Cardiac fibroblast (primary cell): ENCODE data around the gene PLCL2.

Source experiments
- DNase-seq, 2 donors: peaks; one replicate each; pipeline versions ENCODE4 v3.0.0 to v3.0.0-alpha.2; 2010; ENCODE audit warnings: low read depth in 2 of 2
- H3K4me3 ChIP-seq, 2 donors: replicated peaks in 1 of 2; 1 replicate in 1 of 2; 2 replicates in 1 of 2; pipeline ENCODE4 v1.5.1; 2011; ENCODE audit warnings: low read depth in 2 of 2, low read length in 2 of 2, mild to moderate bottlenecking in 2 of 2, moderate library complexity in 1 of 2
- TF ChIP-seq, protein P1 (sequence below): IDR thresholded peaks from one replicate; pipeline ENCODE4 v1.5.1; 2011; ENCODE audit warnings: low read depth, mild to moderate bottlenecking, low read length, inconsistent platforms

PLCL2 gene

DNA sequence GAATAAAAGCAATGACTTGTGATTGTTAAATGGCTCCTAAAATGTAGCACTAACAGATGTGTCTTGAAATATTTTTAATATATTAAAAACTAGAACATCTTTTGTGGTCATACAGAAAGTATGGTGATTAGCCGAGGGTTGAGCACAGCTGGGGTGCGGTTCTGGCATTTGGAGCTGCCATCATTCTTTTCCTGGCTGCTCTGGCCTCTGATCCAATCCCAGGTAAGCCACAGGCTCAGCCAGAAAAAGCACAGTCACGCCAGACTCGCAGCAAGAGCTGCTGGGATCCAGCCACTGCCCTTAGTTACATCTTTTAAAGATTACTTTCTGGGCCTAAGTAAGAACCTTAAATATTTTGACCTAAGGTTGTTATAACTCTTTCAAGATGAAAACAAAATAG, 196.8 kb downstream of the PLCL2 start:
- no peak for DNase-seq
- no peak overlapping the region for H3K4me3 ChIP-seq
- TF ChIP-seq, protein P1, sequence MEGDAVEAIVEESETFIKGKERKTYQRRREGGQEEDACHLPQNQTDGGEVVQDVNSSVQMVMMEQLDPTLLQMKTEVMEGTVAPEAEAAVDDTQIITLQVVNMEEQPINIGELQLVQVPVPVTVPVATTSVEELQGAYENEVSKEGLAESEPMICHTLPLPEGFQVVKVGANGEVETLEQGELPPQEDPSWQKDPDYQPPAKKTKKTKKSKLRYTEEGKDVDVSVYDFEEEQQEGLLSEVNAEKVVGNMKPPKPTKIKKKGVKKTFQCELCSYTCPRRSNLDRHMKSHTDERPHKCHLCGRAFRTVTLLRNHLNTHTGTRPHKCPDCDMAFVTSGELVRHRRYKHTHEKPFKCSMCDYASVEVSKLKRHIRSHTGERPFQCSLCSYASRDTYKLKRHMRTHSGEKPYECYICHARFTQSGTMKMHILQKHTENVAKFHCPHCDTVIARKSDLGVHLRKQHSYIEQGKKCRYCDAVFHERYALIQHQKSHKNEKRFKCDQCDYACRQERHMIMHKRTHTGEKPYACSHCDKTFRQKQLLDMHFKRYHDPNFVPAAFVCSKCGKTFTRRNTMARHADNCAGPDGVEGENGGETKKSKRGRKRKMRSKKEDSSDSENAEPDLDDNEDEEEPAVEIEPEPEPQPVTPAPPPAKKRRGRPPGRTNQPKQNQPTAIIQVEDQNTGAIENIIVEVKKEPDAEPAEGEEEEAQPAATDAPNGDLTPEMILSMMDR, result no peak

DNA sequence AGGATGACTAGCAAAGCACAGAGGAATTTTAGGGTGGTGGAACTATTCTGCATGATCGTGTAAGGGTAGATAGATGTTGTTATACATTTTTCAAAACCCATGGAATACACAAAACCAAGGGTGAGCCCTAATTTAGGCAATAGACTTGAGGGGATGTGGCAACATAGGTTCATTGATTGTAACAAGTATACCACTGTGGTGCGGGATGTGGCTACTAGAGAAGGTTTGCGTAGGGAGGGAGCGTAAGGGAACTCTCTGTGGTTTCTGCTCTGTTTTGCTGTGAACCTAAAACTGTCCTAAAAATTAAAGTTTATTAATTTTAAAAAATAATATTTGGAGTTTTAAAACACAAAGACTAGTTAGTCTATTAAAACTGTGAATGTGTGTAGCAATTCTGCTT, 202.8 kb downstream of the PLCL2 start:
- TF ChIP-seq, protein P1, result no peak
- no peak overlapping the region for H3K4me3 ChIP-seq
- DNase-seq, result no peak

DNA sequence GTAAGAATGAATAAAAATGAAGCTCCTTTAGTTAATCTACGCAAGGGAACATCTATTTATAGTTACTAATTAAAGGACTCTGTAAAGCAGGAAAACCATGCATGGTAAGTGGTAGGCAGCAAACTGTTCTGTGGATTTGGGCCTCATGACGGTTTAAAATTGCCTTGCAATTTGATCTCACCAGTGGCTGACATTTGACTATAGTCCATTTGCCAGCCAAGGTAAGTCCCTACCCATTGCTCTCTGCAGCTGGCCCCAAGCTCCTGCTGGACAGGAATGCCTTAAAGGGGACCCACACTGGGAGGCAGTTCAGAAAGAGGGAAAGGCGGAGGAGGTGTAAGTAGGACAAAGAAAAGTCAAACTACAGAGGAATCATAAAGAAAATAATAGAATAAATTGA, 203.3 kb downstream of the PLCL2 start:
- H3K4me3 ChIP-seq, result no peak overlapping the region
- TF ChIP-seq, protein P1, result no peak
- no peak for DNase-seq

- DNase-seq, result no peak
- H3K4me3 ChIP-seq, result no peak overlapping the region
- TF ChIP-seq, protein P1, result no peak
Measured at GRCh38 chr3:17088602-17089313, 204.0 kb downstream of the PLCL2 start.

DNA sequence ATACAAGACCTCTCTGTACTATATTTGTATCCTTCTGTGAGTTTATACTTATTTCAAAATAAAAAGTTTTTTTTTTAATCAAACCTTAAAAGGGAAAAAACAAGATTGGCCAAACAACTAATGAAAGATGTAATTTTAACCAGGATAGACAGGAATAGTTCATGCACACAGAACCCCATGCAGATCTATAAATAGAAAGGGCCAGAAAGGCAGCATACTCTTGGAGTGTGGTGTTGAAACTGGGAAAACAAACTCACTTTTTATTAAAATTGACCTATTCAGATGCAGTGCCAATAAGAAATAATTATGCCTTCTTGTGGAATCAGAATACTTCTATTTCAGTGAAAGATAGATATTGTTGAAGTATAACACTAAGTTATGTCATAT, 204.6 kb downstream of the PLCL2 start:
- H3K4me3 ChIP-seq, result no peak overlapping the region
- TF ChIP-seq, protein P1, result no peak
- DNase-seq, result no peak

DNA sequence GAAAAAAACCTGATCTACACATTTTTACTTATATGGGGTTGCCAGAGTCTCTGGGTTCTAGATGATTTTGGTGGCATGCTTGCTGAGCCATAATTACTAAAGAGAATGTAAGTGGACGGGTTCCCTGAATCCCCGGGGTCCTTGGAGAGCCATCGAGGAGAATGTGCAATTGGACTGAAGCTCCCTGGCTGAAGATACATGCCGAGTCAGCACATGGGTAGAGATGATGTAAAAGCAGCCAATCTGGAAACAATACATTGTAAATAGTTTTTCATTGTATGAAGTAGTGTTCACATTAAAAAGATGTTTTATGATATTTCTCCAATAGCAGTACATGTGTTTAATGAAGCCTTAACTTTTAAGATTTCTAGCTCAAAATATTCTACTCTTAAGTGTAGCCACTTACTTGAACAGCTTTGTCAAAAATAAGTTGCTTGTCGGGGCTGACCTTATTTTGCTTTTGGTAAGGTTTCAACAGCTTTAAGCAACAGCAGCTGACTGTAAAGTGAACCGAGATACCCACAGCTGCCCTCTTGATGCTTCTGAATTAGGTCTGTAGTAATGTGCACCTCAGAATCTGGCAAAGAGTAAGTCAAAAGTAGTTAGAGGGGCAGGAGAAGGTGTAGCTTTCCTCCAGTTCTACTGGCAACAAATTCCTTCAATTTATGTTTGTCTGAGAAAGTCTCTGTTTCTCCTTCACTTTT, 205.7 kb downstream of the PLCL2 start:
- no peak overlapping the region for H3K4me3 ChIP-seq
- TF ChIP-seq, protein P1, result no peak
- DNase-seq, result no peak
